SK-N-SH (cell line): ENCODE data around the gene ADAMTSL1. TPM values are rescaled to one million over a fixed set of nuclear protein-coding genes. Genes with fewer than 3 reads are reported as not detected.

Experiments used
- CTCF ChIA-PET: fragments of 300-600, 350-600 bp; formaldehyde crosslinking; extraction: SDS; loops from one replicate; lab custom pipeline; 2021; lab: Yijun Ruan, JAX
- POLR2A ChIA-PET: fragments of 350-600 bp; sonication (Branson Sonifier 250); formaldehyde crosslinking; extraction: SDS; loops from one replicate; lab custom pipeline; 2020; ENCODE audit warnings: antibody characterized with exemption, inconsistent platforms; lab: Yijun Ruan, JAX
- DNase-seq: peaks from one replicate; pipeline ENCODE4 v3.0.0; 2012
- H2AFZ ChIP-seq: fragments of 200-600 bp; sonication (generic); 2 replicates; pipeline ENCODE4 v1.8.1; 2016; ENCODE audit warnings: antibody characterized with exemption, mild to moderate bottlenecking, low read depth
- H3F3A ChIP-seq: fragments of 200-600 bp; sonication (generic); replicated peaks from 2 replicates; pipeline ENCODE3; 2016; ENCODE audit warnings: antibody characterized with exemption, mild to moderate bottlenecking; ENCODE audit not compliant: insufficient read depth
- H3K27ac ChIP-seq, 2 experiments: fragments of 200-500 bp in 1 of 2; fragments of 200-600 bp in 1 of 2; sonication (Bioruptor generic) in 1 of 2; sonication (generic), shearing (Covaris generic) in 1 of 2; 2 replicates each; pipeline versions ENCODE4 v1.5.1 to v1.6.1; 2014 to 2016; ENCODE audit warnings: low read depth in 2 of 2, inconsistent platforms in 1 of 2, low read length in 1 of 2, mild to moderate bottlenecking in 1 of 2, mixed read lengths in 1 of 2
- H3K27me3 ChIP-seq: fragments of 200-600 bp; sonication (generic), shearing (Covaris generic); 2 replicates; pipeline ENCODE4 v1.6.1; 2016; ENCODE audit warnings: mixed run types; ENCODE audit not compliant: insufficient read depth
- H3K36me3 ChIP-seq, 2 experiments: fragments of 200-500 bp in 1 of 2; fragments of 200-600 bp in 1 of 2; sonication (Bioruptor generic) in 1 of 2; sonication (generic) in 1 of 2; replicated peaks in 1 of 2; 2 replicates each; pipeline versions ENCODE3 to v1.5.1; 2014 to 2016; ENCODE audit warnings: low read length in 1 of 2, mild to moderate bottlenecking in 1 of 2; ENCODE audit not compliant: insufficient read depth in 2 of 2, control insufficient read depth in 1 of 2
- H3K4me1 ChIP-seq, 2 experiments: fragments of 200-500 bp in 1 of 2; fragments of 200-600 bp in 1 of 2; sonication (Bioruptor generic) in 1 of 2; sonication (generic), shearing (Covaris generic) in 1 of 2; 2 replicates each; pipeline versions ENCODE4 v1.5.1 to v1.6.1; 2014 to 2016; ENCODE audit warnings: low read depth in 1 of 2, low read length in 1 of 2, mixed run types in 1 of 2; ENCODE audit not compliant: insufficient read depth in 2 of 2, control insufficient read depth in 1 of 2
- H3K4me2 ChIP-seq: fragments of 200-600 bp; sonication (generic), shearing (Covaris generic); 2 replicates; pipeline ENCODE4 v1.6.1; 2017; ENCODE audit warnings: mixed run types
- H3K4me3 ChIP-seq, 2 experiments: fragments of 200-500 bp in 1 of 2; fragments of 200-600 bp in 1 of 2; sonication (Bioruptor generic) in 1 of 2; sonication (generic), shearing (Covaris generic) in 1 of 2; 2 replicates each; pipeline versions ENCODE4 v1.5.1 to v1.8.1; 2014 to 2016; ENCODE audit warnings: low read depth in 2 of 2, inconsistent platforms in 1 of 2, low read length in 1 of 2, mild to moderate bottlenecking in 1 of 2, mixed read lengths in 1 of 2, moderate library complexity in 1 of 2
- H3K79me2 ChIP-seq: fragments of 200-600 bp; sonication (generic); 2 replicates; pipeline ENCODE4 v1.8.1; 2017; ENCODE audit warnings: mild to moderate bottlenecking; ENCODE audit not compliant: insufficient read depth
- H3K9ac ChIP-seq: fragments of 200-600 bp; sonication (generic); 2 replicates; pipeline ENCODE4 v1.6.1; 2017; ENCODE audit warnings: mixed run types
- H3K9me2 ChIP-seq: fragments of 200-600 bp; sonication (generic); 2 replicates; pipeline ENCODE4 v1.6.1; 2017; ENCODE audit warnings: mixed run types
- H3K9me3 ChIP-seq: fragments of 200-600 bp; sonication (generic); 2 replicates; pipeline ENCODE4 v1.6.1; 2017; ENCODE audit warnings: mixed run types, mild to moderate bottlenecking, moderate library complexity
- H4K20me1 ChIP-seq: fragments of 200-600 bp; sonication (generic); 2 replicates; pipeline ENCODE4 v1.6.1; 2017; ENCODE audit warnings: mild to moderate bottlenecking, mixed run types; ENCODE audit not compliant: insufficient read depth
- CHD2 ChIP-seq: fragments of 150-350 bp; IDR thresholded peaks from 2 replicates; pipeline ENCODE4 v1.6.1; 2018; ENCODE audit warnings: low read length; ENCODE audit not compliant: partially characterized antibody
- ELF1 ChIP-seq: IDR thresholded peaks from 2 replicates; pipeline ENCODE4 v1.4.0; 2012
- EZH2phosphoT487 ChIP-seq: fragments of 200-600 bp; sonication (generic); IDR thresholded peaks from 2 replicates; pipeline ENCODE4 v1.6.1; 2017; ENCODE audit warnings: low read depth, mixed run types, mild to moderate bottlenecking, antibody characterized with exemption, moderate library complexity, borderline replicate concordance
- FOXJ3 ChIP-seq: sonication (generic); formaldehyde crosslinking; IDR thresholded peaks from 2 replicates; pipeline ENCODE4 v1.5.1; 2020; ENCODE audit warnings: mild to moderate bottlenecking, missing genetic modification reagents
- FOXM1 ChIP-seq: IDR thresholded peaks from 2 replicates; pipeline ENCODE4 v1.4.0; 2012; ENCODE audit warnings: low read depth, mild to moderate bottlenecking
- GABPA ChIP-seq: IDR thresholded peaks from 2 replicates; pipeline ENCODE4 v1.4.0; 2012; ENCODE audit warnings: low read depth, mild to moderate bottlenecking
- GATA2 ChIP-seq: sonication (generic); formaldehyde crosslinking; IDR thresholded peaks from 2 replicates; pipeline ENCODE4 v1.5.0; 2020; ENCODE audit warnings: mild to moderate bottlenecking, missing genetic modification reagents
- NRF1 ChIP-seq: IDR thresholded peaks from 2 replicates; pipeline ENCODE4 v1.6.1; 2012; ENCODE audit warnings: low read depth, mild to moderate bottlenecking, low read length
- RAD21 ChIP-seq: IDR thresholded peaks from 2 replicates; pipeline ENCODE4 v1.6.1; 2012; ENCODE audit warnings: mild to moderate bottlenecking, low read length
- RCOR1 ChIP-seq: fragments of 150-350 bp; IDR thresholded peaks from 2 replicates; pipeline ENCODE4 v1.6.1; 2017; ENCODE audit warnings: antibody characterized with exemption, low read length
- RXRA ChIP-seq: IDR thresholded peaks from 2 replicates; pipeline ENCODE4 v1.4.0; 2012; ENCODE audit warnings: low read depth, mild to moderate bottlenecking, borderline replicate concordance
- SMC3 ChIP-seq: IDR thresholded peaks from 2 replicates; pipeline ENCODE4 v1.6.1; 2012; ENCODE audit warnings: low read depth, low read length, improper control_type of control experiment
- TEAD4 ChIP-seq: IDR thresholded peaks from 2 replicates; pipeline ENCODE4 v1.4.0; 2012; ENCODE audit warnings: mild to moderate bottlenecking, borderline replicate concordance; ENCODE audit not compliant: insufficient read depth
- USF1 ChIP-seq: IDR thresholded peaks from 2 replicates; pipeline ENCODE4 v1.4.0; 2012; ENCODE audit warnings: low read depth, borderline replicate concordance
- ZBTB33 ChIP-seq: IDR thresholded peaks from 2 replicates; pipeline ENCODE4 v1.4.0; 2012; ENCODE audit warnings: low read depth, borderline replicate concordance
- WGBS: methylation state at CpG from one replicate; pipeline ENCODE4 v1.1.6; 2017; ENCODE audit warnings: low lambda C conversion rate; 5-methylcytosine and 5-hydroxymethylcytosine counted together
- polyA plus RNA-seq, 3 experiments: library from polyadenylated mRNA; depleted of rRNA; stranded (reverse); fragments of >200 nt; gene quantifications; 2 replicates each; pipeline ENCODE4 v1.2.3, GENCODE V29; 2012
- TF ChIP-seq, protein P1 (sequence below): fragments of 150-350 bp; IDR thresholded peaks from 2 replicates; pipeline ENCODE4 v1.6.1; 2017; ENCODE audit warnings: antibody characterized with exemption, low read length, low read depth, borderline replicate concordance
- TF ChIP-seq, protein P2 (sequence below): fragments of 200-600 bp; sonication (generic); IDR thresholded peaks from 2 replicates; pipeline ENCODE4 v1.6.1; 2017; ENCODE audit warnings: antibody characterized with exemption, mild to moderate bottlenecking, moderate library complexity
- TF ChIP-seq, protein P3 (sequence below): IDR thresholded peaks from 2 replicates; pipeline ENCODE4; 2012

ADAMTSL1 gene
- polyA plus RNA-seq, 1 of the 3 experiments (the other 2 are of a cell fraction): 114 TPM

DNA sequence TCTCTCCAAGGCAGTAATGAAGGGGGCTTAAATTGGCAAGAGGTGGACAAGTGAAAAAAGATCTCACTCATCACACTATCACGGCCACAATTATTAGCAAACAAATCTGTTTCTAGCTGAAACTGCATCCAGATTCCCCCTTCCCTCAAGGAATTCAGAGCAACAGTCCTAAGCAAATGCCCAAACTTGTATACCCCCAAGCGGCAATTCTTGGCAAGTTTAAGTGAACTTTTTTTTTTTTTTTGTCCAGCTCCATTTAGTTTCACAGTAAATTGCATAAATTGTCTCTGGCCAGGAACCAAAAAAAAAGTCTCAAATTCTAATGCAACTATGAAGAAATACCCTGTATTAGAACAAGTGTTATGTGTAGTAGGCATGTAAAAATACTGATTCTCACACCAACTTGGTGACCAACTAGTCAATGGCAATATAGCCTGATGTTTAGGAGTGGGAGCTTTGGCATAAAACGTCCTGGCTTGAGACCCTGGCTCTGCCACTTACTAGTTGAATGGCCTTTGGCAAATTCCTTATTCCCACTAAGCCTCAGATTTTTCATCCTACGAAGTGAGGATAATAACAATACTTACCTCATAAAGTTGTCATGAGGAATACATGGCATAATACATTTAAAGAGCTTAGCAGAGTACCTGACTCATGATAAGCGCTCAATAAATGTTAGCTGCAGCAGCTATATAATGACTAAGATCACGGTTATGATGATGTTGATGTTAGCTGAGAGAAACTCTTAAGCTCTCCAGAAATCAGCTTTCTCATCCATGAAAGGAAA lies 193.2 kb downstream of the ADAMTSL1 start:
- Histone ChIP-seq H3K36me3 (peaks cover 5 to 79% of the 10 kb centered on the region in 2 experiments), H3K4me3 (no peak overlapping the region), H4K20me1 (no peaks in the 10 kb centered on the region), H3F3A (peaks cover 14% of the 10 kb centered on the region), H3K79me2 (peaks cover 7% of the 10 kb centered on the region; the same call in 1 of the 2 replicates), H3K27me3 (no peaks in the 10 kb centered on the region), H3K9ac (no peak overlapping the region), H3K9me3 (no peaks in the 10 kb centered on the region), H2AFZ (no peak overlapping the region), H3K4me1 (no peaks in the 10 kb centered on the region; a peak in 1 of 4 replicates), H3K27ac (no peak overlapping the region), H3K4me2 (no peak overlapping the region), H3K9me2 (no peaks in the 10 kb centered on the region)
- WGBS: 85% methylated on average over 6 of the region's 6 CpGs
- no peak for TF ChIP-seq TEAD4
- POLR2A ChIA-PET: no interaction called here
- no peak for DNase-seq
- CTCF ChIA-PET: interaction anchor here (1.0 to 1.5 kb wide), 2 partner anchors 17 to 225 kb away, joined by 3 read pairs; no protein-coding TSS in a partner anchor

GRCh38 chr9:18668944-18669343 lies 195.0 kb downstream of the ADAMTSL1 start:
- no peak overlapping the region for H3K4me3 ChIP-seq
- H3K9me2 ChIP-seq: no peaks in the 10 kb centered on the region
- no peak overlapping the region for H2AFZ ChIP-seq
- WGBS: 84% methylated on average over 2 of the region's 2 CpGs
- no peak for DNase-seq
- H3K9me3 ChIP-seq: no peaks in the 10 kb centered on the region
- peaks cover 7% of the 10 kb centered on the region; the same call in 1 of the 2 replicates for H3K79me2 ChIP-seq
- TF ChIP-seq, protein P1, sequence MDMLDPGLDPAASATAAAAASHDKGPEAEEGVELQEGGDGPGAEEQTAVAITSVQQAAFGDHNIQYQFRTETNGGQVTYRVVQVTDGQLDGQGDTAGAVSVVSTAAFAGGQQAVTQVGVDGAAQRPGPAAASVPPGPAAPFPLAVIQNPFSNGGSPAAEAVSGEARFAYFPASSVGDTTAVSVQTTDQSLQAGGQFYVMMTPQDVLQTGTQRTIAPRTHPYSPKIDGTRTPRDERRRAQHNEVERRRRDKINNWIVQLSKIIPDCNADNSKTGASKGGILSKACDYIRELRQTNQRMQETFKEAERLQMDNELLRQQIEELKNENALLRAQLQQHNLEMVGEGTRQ: no peak
- no peak for TF ChIP-seq FOXM1
- TF ChIP-seq GABPA: no peak
- no peak for TF ChIP-seq FOXJ3 (CRISPR knock-in tag)
- TF ChIP-seq, protein P2, sequence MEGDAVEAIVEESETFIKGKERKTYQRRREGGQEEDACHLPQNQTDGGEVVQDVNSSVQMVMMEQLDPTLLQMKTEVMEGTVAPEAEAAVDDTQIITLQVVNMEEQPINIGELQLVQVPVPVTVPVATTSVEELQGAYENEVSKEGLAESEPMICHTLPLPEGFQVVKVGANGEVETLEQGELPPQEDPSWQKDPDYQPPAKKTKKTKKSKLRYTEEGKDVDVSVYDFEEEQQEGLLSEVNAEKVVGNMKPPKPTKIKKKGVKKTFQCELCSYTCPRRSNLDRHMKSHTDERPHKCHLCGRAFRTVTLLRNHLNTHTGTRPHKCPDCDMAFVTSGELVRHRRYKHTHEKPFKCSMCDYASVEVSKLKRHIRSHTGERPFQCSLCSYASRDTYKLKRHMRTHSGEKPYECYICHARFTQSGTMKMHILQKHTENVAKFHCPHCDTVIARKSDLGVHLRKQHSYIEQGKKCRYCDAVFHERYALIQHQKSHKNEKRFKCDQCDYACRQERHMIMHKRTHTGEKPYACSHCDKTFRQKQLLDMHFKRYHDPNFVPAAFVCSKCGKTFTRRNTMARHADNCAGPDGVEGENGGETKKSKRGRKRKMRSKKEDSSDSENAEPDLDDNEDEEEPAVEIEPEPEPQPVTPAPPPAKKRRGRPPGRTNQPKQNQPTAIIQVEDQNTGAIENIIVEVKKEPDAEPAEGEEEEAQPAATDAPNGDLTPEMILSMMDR: no peak
- no peak for TF ChIP-seq ZBTB33
- no peak for TF ChIP-seq SMC3
- TF ChIP-seq RAD21: no peak
- no peak for TF ChIP-seq RCOR1
- TF ChIP-seq, protein P3, sequence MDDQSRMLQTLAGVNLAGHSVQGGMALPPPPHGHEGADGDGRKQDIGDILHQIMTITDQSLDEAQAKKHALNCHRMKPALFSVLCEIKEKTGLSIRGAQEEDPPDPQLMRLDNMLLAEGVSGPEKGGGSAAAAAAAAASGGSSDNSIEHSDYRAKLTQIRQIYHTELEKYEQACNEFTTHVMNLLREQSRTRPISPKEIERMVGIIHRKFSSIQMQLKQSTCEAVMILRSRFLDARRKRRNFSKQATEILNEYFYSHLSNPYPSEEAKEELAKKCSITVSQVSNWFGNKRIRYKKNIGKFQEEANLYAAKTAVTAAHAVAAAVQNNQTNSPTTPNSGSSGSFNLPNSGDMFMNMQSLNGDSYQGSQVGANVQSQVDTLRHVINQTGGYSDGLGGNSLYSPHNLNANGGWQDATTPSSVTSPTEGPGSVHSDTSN: no peak
- no peak for TF ChIP-seq CHD2
- no peak for TF ChIP-seq RXRA
- no peak for TF ChIP-seq ELF1
- no peak for TF ChIP-seq TEAD4
- no peak for TF ChIP-seq USF1
- TF ChIP-seq NRF1: no peak
- TF ChIP-seq EZH2phosphoT487: no peak
- TF ChIP-seq GATA2 (CRISPR knock-in tag): no peak
- H3K9ac ChIP-seq: no peak overlapping the region
- no peak overlapping the region for H3K27ac ChIP-seq
- peaks cover 4% of the 10 kb centered on the region for H3F3A ChIP-seq
- no peaks in the 10 kb centered on the region for H3K27me3 ChIP-seq
- no peak overlapping the region for H3K4me2 ChIP-seq
- no peaks in the 10 kb centered on the region; a peak in 1 of 4 replicates for H3K4me1 ChIP-seq
- ChIA-PET POLR2A (no interaction called here), CTCF (interaction anchor here (1.1 to 1.3 kb wide), 2 partner anchors 12 to 21 kb away, joined by 3 to 4 read pairs; no protein-coding TSS in a partner anchor)
- peaks cover 2 to 73% of the 10 kb centered on the region in 2 experiments for H3K36me3 ChIP-seq
- H4K20me1 ChIP-seq: no peaks in the 10 kb centered on the region
